HCT116 (cell line): ENCODE results near the gene FUT9.

ENCODE experiments used
- ATF3 ChIP-seq: IDR thresholded peaks from 2 replicates; pipeline ENCODE4 v1.6.1; 2012
- EGR1 ChIP-seq: IDR thresholded peaks from 2 replicates; pipeline ENCODE4 v1.6.1; 2012; ENCODE audit warnings: low read depth
- POLR2AphosphoS5 ChIP-seq: IDR thresholded peaks from 2 replicates; pipeline ENCODE4 v1.6.1; 2011; ENCODE audit warnings: mild to moderate bottlenecking, low read depth, low read length, moderate library complexity

GRCh38 chr6:96016334-96017069 is 728 bp downstream of the FUT9 start:
- TF ChIP-seq ATF3, result no peak
- TF ChIP-seq EGR1, result no peak
- TF ChIP-seq POLR2AphosphoS5, result no peak
